Mononuclear cell (primary cell): Measurements from ENCODE around the gene PLEKHD1. TPM values are rescaled to one million over a fixed set of nuclear protein-coding genes. Genes with fewer than 3 reads are reported as not detected.

Experiments
- H3K27me3 ChIP-seq: 2 replicates; pipeline ENCODE4 v1.6.0; 2011; ENCODE audit warnings: low read length, control low read depth; ENCODE audit not compliant: insufficient read depth
- H3K4me1 ChIP-seq: 2 replicates; pipeline ENCODE4 v1.5.1; 2011; ENCODE audit warnings: mild to moderate bottlenecking, low read length, control low read depth; ENCODE audit not compliant: insufficient read depth
- H3K4me3 ChIP-seq: 2 replicates; pipeline ENCODE4 v1.5.1; 2011; ENCODE audit warnings: mild to moderate bottlenecking, low read length, moderate library complexity
- H3K9me3 ChIP-seq: 2 replicates; pipeline ENCODE4 v1.5.1; 2011; ENCODE audit warnings: low read depth, mild to moderate bottlenecking, control low read depth, low read length
- total RNA-seq: library from RNA; depleted of rRNA; stranded (reverse); fragments of >200 nt; gene quantifications from one replicate; pipeline ENCODE4 v1.2.3, GENCODE V29; 2012

PLEKHD1 gene
- total RNA-seq, 1 donor = 0.31 TPM

GRCh38 chr14:69519204-69520100 is 34.9 kb downstream of the PLEKHD1 start:
- no peaks in the 10 kb centered on the region for H3K4me1 ChIP-seq
- H3K4me3 ChIP-seq = no peak overlapping the region
- H3K9me3 ChIP-seq = no peaks in the 10 kb centered on the region
- peaks cover 3% of the 10 kb centered on the region for H3K27me3 ChIP-seq

- Histone ChIP-seq H3K9me3 (no peaks in the 10 kb centered on the region), H3K4me1 (no peaks in the 10 kb centered on the region), H3K27me3 (no peaks in the 10 kb centered on the region), H3K4me3 (no peak overlapping the region)
These were observed 37.5 kb downstream of the PLEKHD1 start for GRCh38 chr14:69522026-69522425.

GRCh38 chr14:69525896-69526295 is 41.4 kb downstream of the PLEKHD1 start:
- Histone ChIP-seq H3K27me3 (no peaks in the 10 kb centered on the region), H3K9me3 (no peaks in the 10 kb centered on the region)

GRCh38 chr14:69527635-69528034 is 43.1 kb downstream of the PLEKHD1 start:
- no peaks in the 10 kb centered on the region for H3K9me3 ChIP-seq

More at GRCh38 chr14:69525896-69526295, 41.4 kb downstream of the PLEKHD1 start:
- no peak overlapping the region for H3K4me3 ChIP-seq
- no peaks in the 10 kb centered on the region for H3K4me1 ChIP-seq

GRCh38 chr14:69528143-69528542 is 43.6 kb downstream of the PLEKHD1 start:
- Histone ChIP-seq H3K4me3 (no peak overlapping the region), H3K4me1 (no peaks in the 10 kb centered on the region)

More at GRCh38 chr14:69527635-69528034, 43.1 kb downstream of the PLEKHD1 start:
- no peaks in the 10 kb centered on the region for H3K27me3 ChIP-seq
- no peaks in the 10 kb centered on the region for H3K4me1 ChIP-seq
- no peak overlapping the region for H3K4me3 ChIP-seq

GRCh38 chr14:69528930-69529329 is 44.4 kb downstream of the PLEKHD1 start:
- no peak overlapping the region for H3K4me3 ChIP-seq
- H3K4me1 ChIP-seq = no peaks in the 10 kb centered on the region
- H3K9me3 ChIP-seq = no peaks in the 10 kb centered on the region
- H3K27me3 ChIP-seq = no peaks in the 10 kb centered on the region

More at GRCh38 chr14:69528143-69528542, 43.6 kb downstream of the PLEKHD1 start:
- H3K9me3 ChIP-seq = no peaks in the 10 kb centered on the region
- no peaks in the 10 kb centered on the region for H3K27me3 ChIP-seq

GRCh38 chr14:69529563-69529962 is 45.0 kb downstream of the PLEKHD1 start:
- H3K4me3 ChIP-seq = no peak overlapping the region
- H3K9me3 ChIP-seq = no peaks in the 10 kb centered on the region
- H3K27me3 ChIP-seq = no peaks in the 10 kb centered on the region
- H3K4me1 ChIP-seq = no peaks in the 10 kb centered on the region

GRCh38 chr14:69530095-69530494 is 45.6 kb downstream of the PLEKHD1 start:
- no peaks in the 10 kb centered on the region for H3K9me3 ChIP-seq
- no peak overlapping the region for H3K4me3 ChIP-seq
- H3K27me3 ChIP-seq = no peaks in the 10 kb centered on the region
- no peaks in the 10 kb centered on the region for H3K4me1 ChIP-seq

GRCh38 chr14:69531135-69531534 is 46.6 kb downstream of the PLEKHD1 start:
- H3K9me3 ChIP-seq = no peaks in the 10 kb centered on the region
- no peaks in the 10 kb centered on the region for H3K4me1 ChIP-seq
- no peak overlapping the region for H3K4me3 ChIP-seq
- no peaks in the 10 kb centered on the region for H3K27me3 ChIP-seq

- Histone ChIP-seq H3K4me3 (no peak overlapping the region), H3K9me3 (no peaks in the 10 kb centered on the region), H3K4me1 (peaks cover 7% of the 10 kb centered on the region), H3K27me3 (peaks cover 3% of the 10 kb centered on the region)
These were observed 48.2 kb downstream of the PLEKHD1 start for GRCh38 chr14:69532561-69533340.

- peaks cover 10% of the 10 kb centered on the region for H3K4me1 ChIP-seq
- no peaks in the 10 kb centered on the region for H3K9me3 ChIP-seq
- H3K27me3 ChIP-seq = peaks cover 4% of the 10 kb centered on the region
- no peak overlapping the region for H3K4me3 ChIP-seq
These were observed 50.8 kb downstream of the PLEKHD1 start for GRCh38 chr14:69535230-69535848.

GRCh38 chr14:69536971-69537370 is 52.4 kb downstream of the PLEKHD1 start:
- H3K9me3 ChIP-seq = no peaks in the 10 kb centered on the region
- H3K4me3 ChIP-seq = no peak overlapping the region
- peaks cover 18% of the 10 kb centered on the region for H3K4me1 ChIP-seq
- H3K27me3 ChIP-seq = peaks cover 4% of the 10 kb centered on the region

GRCh38 chr14:69537900-69538299 is 53.4 kb downstream of the PLEKHD1 start:
- no peak overlapping the region for H3K4me3 ChIP-seq

GRCh38 chr14:69538766-69539165 is 54.2 kb downstream of the PLEKHD1 start:
- peaks cover 4% of the 10 kb centered on the region for H3K27me3 ChIP-seq
- peaks cover 27% of the 10 kb centered on the region for H3K4me1 ChIP-seq
- H3K4me3 ChIP-seq = no peak overlapping the region
- H3K9me3 ChIP-seq = no peaks in the 10 kb centered on the region

More at GRCh38 chr14:69537900-69538299, 53.4 kb downstream of the PLEKHD1 start:
- Histone ChIP-seq H3K9me3 (no peaks in the 10 kb centered on the region), H3K27me3 (peaks cover 4% of the 10 kb centered on the region), H3K4me1 (peaks cover 19% of the 10 kb centered on the region)
